PC-3 (cell line): Measurements from ENCODE around the gene RBM18. TPM values are rescaled to one million over a fixed set of nuclear protein-coding genes. Genes with fewer than 3 reads are reported as not detected.
A peak's percentile ranks its signal among the peaks of the same experiment; 100 is the strongest.

Experiments used
- ATAC-seq: fragments of 200-7000 bp; cut with Tn5 transposase; 2 replicates; pipeline ENCODE4 v1.9.1; 2020; ENCODE audit warnings: mild to moderate bottlenecking, moderate library complexity
- BruUV-seq: library from RNA; stranded (reverse); fragments of 400-500 nt; replicated peaks from 2 replicates; lab custom pipeline; 2021; lab: Mats Ljungman, UMichigan
- CTCF ChIA-PET: fragments of 300-600 bp; sonication (Branson Sonifier 250); formaldehyde crosslinking; loops from one replicate; lab custom pipeline; 2022; ENCODE audit warnings: antibody characterized with exemption; lab: Charles Lee
- POLR2A ChIA-PET: fragments of 300-600 bp; sonication (Branson Sonifier 250); formaldehyde crosslinking; loops from one replicate; lab custom pipeline; 2022; ENCODE audit warnings: antibody characterized with exemption; ENCODE audit not compliant: unreplicated experiment; lab: Charles Lee
- DNase-seq: peaks from one replicate; pipeline ENCODE4 v3.0.0-alpha.2; 2015
- H2AFZ ChIP-seq: fragments of 300-600 bp; sonication (generic); 2 replicates; pipeline ENCODE4 v1.6.0; 2016; ENCODE audit warnings: antibody characterized with exemption, low read length
- H3F3A ChIP-seq: fragments of 300-600 bp; sonication (generic); one replicate; pipeline ENCODE4 v1.6.0; 2017; ENCODE audit warnings: antibody characterized with exemption, low read length, control low read depth, mild to moderate bottlenecking; ENCODE audit not compliant: unreplicated experiment
- H3K27ac ChIP-seq: fragments of 300-600 bp; sonication (generic); 2 replicates; pipeline ENCODE4 v1.5.1; 2016; ENCODE audit warnings: mild to moderate bottlenecking, low read length
- H3K27me3 ChIP-seq: fragments of 300-600 bp; sonication (generic); 2 replicates; pipeline ENCODE4 v1.6.1; 2016; ENCODE audit warnings: low read length, mixed read lengths
- H3K36me3 ChIP-seq: fragments of 300-600 bp; sonication (generic); 2 replicates; pipeline ENCODE4 v1.6.1; 2016; ENCODE audit warnings: low read depth, mixed run types, low read length, mixed read lengths
- H3K4me1 ChIP-seq: fragments of 300-600 bp; sonication (generic); 2 replicates; pipeline ENCODE4 v1.5.1; 2016; ENCODE audit warnings: low read length; ENCODE audit not compliant: insufficient read depth
- H3K4me2 ChIP-seq: fragments of 300-600 bp; sonication (generic); 2 replicates; pipeline ENCODE4 v1.6.0; 2016; ENCODE audit warnings: low read length
- H3K4me3 ChIP-seq: fragments of 300-600 bp; sonication (generic); 2 replicates; pipeline ENCODE4 v1.5.1; 2016; ENCODE audit warnings: mild to moderate bottlenecking, low read length, mixed read lengths
- H3K79me2 ChIP-seq: fragments of 300-600 bp; sonication (generic); 2 replicates; pipeline ENCODE4 v1.6.1; 2017; ENCODE audit warnings: low read length, mixed read lengths
- H3K9ac ChIP-seq: fragments of 300-600 bp; sonication (generic); 2 replicates; pipeline ENCODE4 v1.6.0; 2016; ENCODE audit warnings: mild to moderate bottlenecking, low read length
- H3K9me2 ChIP-seq: fragments of 300-600 bp; sonication (generic); replicated peaks from 2 replicates; pipeline ENCODE4 v1.6.1; 2016; ENCODE audit warnings: mixed run types, low read length, mixed read lengths
- H3K9me3 ChIP-seq: fragments of 300-600 bp; sonication (generic); 2 replicates; pipeline ENCODE4 v1.6.1; 2016; ENCODE audit warnings: low read length, mixed read lengths
- H4K20me1 ChIP-seq: fragments of 300-600 bp; sonication (generic); 2 replicates; pipeline ENCODE4 v1.6.1; 2016; ENCODE audit warnings: low read length, mixed read lengths
- EZH2 ChIP-seq: fragments of 300-600 bp; sonication (generic); IDR thresholded peaks from one replicate; pipeline ENCODE4 v1.6.1; 2017; ENCODE audit warnings: antibody characterized with exemption, mild to moderate bottlenecking, low read length; ENCODE audit not compliant: unreplicated experiment
- EZH2phosphoT487 ChIP-seq: fragments of 300-600 bp; sonication (generic); IDR thresholded peaks from 2 replicates; pipeline ENCODE4 v1.6.1; 2018; ENCODE audit warnings: mild to moderate bottlenecking, antibody characterized with exemption, low read length, borderline replicate concordance
- intact Hi-C: fragments of 100-400 bp; cut with micrococcal nuclease; formaldehyde crosslinking; loops from 2 replicates; pipeline ENCODE4 v1.9.0; 2023
- total RNA-seq: library from RNA; depleted of rRNA; stranded (reverse); fragments of >200 nt; gene quantifications from 2 replicates; pipeline ENCODE4 v1.2.3, GENCODE V29; 2014
- TF ChIP-seq, protein P1 (sequence below): fragments of 300-600 bp; sonication (generic); conservative IDR thresholded peaks from 2 replicates; pipeline ENCODE4 v1.5.1; 2017; ENCODE audit warnings: antibody characterized with exemption, low read depth, mild to moderate bottlenecking, low read length

RBM18 gene
- total RNA-seq, 1 experiment from 2014 or later = 8.3 TPM

GRCh38 chr9:122216798-122217418 lies 47.7 kb downstream of the RBM18 start:
- Histone ChIP-seq H3K27ac (no peak overlapping the region), H3K4me1 (peaks cover 32% of the 10 kb centered on the region), H3K9me2 (no peaks in the 10 kb centered on the region), H3K79me2 (peaks cover 17% of the 10 kb centered on the region), H3K36me3 (no peaks in the 10 kb centered on the region), H4K20me1 (no peaks in the 10 kb centered on the region), H3K9me3 (no peaks in the 10 kb centered on the region), H3K27me3 (no peaks in the 10 kb centered on the region), H3K9ac (no peak overlapping the region), H3K4me3 (no peak overlapping the region), H3F3A (no peaks in the 10 kb centered on the region), H3K4me2 (0 out of 2 replicates have a peak overlapping the region, but pooled peaks have one; percentile 53), H2AFZ (no peak overlapping the region)
- POLR2A ChIA-PET = no interaction called here
- TF ChIP-seq EZH2phosphoT487 = no peak
- TF ChIP-seq, protein P1, sequence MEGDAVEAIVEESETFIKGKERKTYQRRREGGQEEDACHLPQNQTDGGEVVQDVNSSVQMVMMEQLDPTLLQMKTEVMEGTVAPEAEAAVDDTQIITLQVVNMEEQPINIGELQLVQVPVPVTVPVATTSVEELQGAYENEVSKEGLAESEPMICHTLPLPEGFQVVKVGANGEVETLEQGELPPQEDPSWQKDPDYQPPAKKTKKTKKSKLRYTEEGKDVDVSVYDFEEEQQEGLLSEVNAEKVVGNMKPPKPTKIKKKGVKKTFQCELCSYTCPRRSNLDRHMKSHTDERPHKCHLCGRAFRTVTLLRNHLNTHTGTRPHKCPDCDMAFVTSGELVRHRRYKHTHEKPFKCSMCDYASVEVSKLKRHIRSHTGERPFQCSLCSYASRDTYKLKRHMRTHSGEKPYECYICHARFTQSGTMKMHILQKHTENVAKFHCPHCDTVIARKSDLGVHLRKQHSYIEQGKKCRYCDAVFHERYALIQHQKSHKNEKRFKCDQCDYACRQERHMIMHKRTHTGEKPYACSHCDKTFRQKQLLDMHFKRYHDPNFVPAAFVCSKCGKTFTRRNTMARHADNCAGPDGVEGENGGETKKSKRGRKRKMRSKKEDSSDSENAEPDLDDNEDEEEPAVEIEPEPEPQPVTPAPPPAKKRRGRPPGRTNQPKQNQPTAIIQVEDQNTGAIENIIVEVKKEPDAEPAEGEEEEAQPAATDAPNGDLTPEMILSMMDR = no peak
- no peak for TF ChIP-seq EZH2
- intact Hi-C loops = no loop called here
- CTCF ChIA-PET = no interaction called here
- DNase-seq (no peak), ATAC-seq (no peak)
- BruUV-seq = no TSS peak

DNA sequence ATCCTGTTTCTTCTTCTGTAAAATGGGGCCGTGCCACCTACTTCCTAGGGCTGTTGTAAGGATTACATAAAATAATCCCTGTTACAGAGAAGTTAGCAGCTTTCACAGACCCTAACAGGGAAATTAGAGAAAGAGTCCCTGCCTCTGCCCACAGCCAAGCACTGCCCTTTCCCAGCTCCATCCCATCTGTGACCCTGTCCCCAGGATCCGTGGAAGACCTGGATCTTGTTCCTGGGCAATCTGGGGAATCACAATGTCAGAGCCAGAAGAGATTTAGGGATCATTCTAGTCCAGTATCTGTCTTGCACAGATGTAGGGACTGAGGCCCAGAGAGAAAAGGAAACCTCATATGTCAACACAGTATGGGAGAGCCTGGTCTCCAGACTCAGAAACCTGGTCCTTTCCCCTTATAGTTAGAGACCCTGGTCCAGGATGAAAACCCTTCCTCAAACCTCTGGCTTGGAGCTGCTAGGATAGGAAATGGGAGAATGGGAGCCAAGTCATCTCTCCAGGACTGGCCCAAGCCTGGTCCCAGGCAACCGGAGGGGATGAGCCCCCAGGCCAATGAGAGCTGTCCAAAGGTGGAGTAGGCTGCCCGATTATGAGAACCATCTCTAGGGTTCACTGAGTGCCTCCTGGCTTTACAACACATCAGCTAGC lies 48.4 kb downstream of the RBM18 start:
- H3K27me3 ChIP-seq = no peaks in the 10 kb centered on the region
- H3K9me2 ChIP-seq = no peaks in the 10 kb centered on the region
- intact Hi-C loops = no loop called here

More for the DNA sequence above, 48.4 kb downstream of the RBM18 start:
- Histone ChIP-seq H2AFZ (no peak overlapping the region), H3K36me3 (no peaks in the 10 kb centered on the region), H3K4me3 (no peak overlapping the region), H3K9me3 (no peaks in the 10 kb centered on the region), H3K4me2 (no peak overlapping the region), H3K27ac (no peak overlapping the region), H4K20me1 (no peaks in the 10 kb centered on the region), H3F3A (no peaks in the 10 kb centered on the region), H3K4me1 (peaks cover 32% of the 10 kb centered on the region), H3K79me2 (peaks cover 23% of the 10 kb centered on the region), H3K9ac (no peak overlapping the region)
- no TSS peak for BruUV-seq
- POLR2A ChIA-PET = no interaction called here
- DNase-seq (no peak), ATAC-seq (no peak)
- CTCF ChIA-PET = no interaction called here
- no peak for TF ChIP-seq EZH2
- TF ChIP-seq, protein P1 = no peak
- TF ChIP-seq EZH2phosphoT487 = no peak
